Keratinocyte (primary cell): ENCODE data around the gene NIT2. TPM values are rescaled to one million over a fixed set of nuclear protein-coding genes. Genes with fewer than 3 reads are reported as not detected.

Experiments used
- DNase-seq: peaks from one replicate; pipeline ENCODE4 v3.0.0-alpha.2; 2011; ENCODE audit warnings: low read depth, missing footprints, low spot score
- FAIRE-seq: peaks from 2 replicates; lab custom pipeline; 2011; peaks lifted over from hg19 to GRCh38; lab: Jason Lieb, UNC
- H2AFZ ChIP-seq: 2 replicates; pipeline ENCODE4 v1.6.0; 2012; ENCODE audit warnings: low read length, control low read depth, inconsistent platforms; ENCODE audit not compliant: control insufficient read depth
- H3K27ac ChIP-seq: 2 replicates; pipeline ENCODE4 v1.5.1; 2011; ENCODE audit warnings: low read length; ENCODE audit not compliant: control insufficient read depth, insufficient read depth
- H3K27me3 ChIP-seq: 3 replicates; pipeline ENCODE4 v1.6.0; 2011; ENCODE audit warnings: low read length; ENCODE audit not compliant: control insufficient read depth, insufficient read depth; ENCODE audit errors: extremely low read depth
- H3K36me3 ChIP-seq, 2 experiments: 2 replicates in 1 of 2; 3 replicates in 1 of 2; pipeline ENCODE4 v1.5.1; 2011; ENCODE audit warnings: low read length in 2 of 2, mild to moderate bottlenecking in 1 of 2; ENCODE audit not compliant: control insufficient read depth in 2 of 2, insufficient read depth in 2 of 2; ENCODE audit errors: extremely low read depth in 1 of 2
- H3K4me1 ChIP-seq: 3 replicates; pipeline ENCODE4 v1.5.1; 2011; ENCODE audit warnings: low read length; ENCODE audit not compliant: control insufficient read depth, insufficient read depth; ENCODE audit errors: extremely low read depth
- H3K4me2 ChIP-seq: 3 replicates; pipeline ENCODE4 v1.6.0; 2011; ENCODE audit warnings: low read depth, low read length; ENCODE audit not compliant: control insufficient read depth, insufficient read depth; ENCODE audit errors: extremely low read depth
- H3K4me3 ChIP-seq, 3 experiments: fragments of 200-600 bp in 1 of 3; sonication (generic) in 1 of 3; 2 replicates in 2 of 3; 3 replicates in 1 of 3; pipeline ENCODE4 v1.5.1; 2011 to 2016; ENCODE audit warnings: low read length in 3 of 3, mild to moderate bottlenecking in 3 of 3, control low read depth in 2 of 3, inconsistent platforms in 1 of 3, low read depth in 1 of 3, mixed read lengths in 1 of 3, mixed run types in 1 of 3, moderate library complexity in 1 of 3; ENCODE audit not compliant: control insufficient read depth in 2 of 3, insufficient read depth in 2 of 3; ENCODE audit errors: extremely low read depth in 1 of 3
- H3K79me2 ChIP-seq: 2 replicates; pipeline ENCODE4 v1.6.0; 2012; ENCODE audit warnings: low read length; ENCODE audit not compliant: control insufficient read depth, insufficient read depth
- H3K9ac ChIP-seq: 3 replicates; pipeline ENCODE4 v1.6.0; 2011; ENCODE audit warnings: low read length; ENCODE audit not compliant: control insufficient read depth, insufficient read depth; ENCODE audit errors: extremely low read depth
- H3K9me1 ChIP-seq: 3 replicates; pipeline ENCODE4 v1.6.0; 2011; ENCODE audit warnings: low read length; ENCODE audit not compliant: control insufficient read depth, insufficient read depth; ENCODE audit errors: extremely low read depth
- H3K9me3 ChIP-seq: 2 replicates; pipeline ENCODE4 v1.5.1; 2012; ENCODE audit warnings: low read depth, low read length; ENCODE audit not compliant: control insufficient read depth
- H4K20me1 ChIP-seq: 3 replicates; pipeline ENCODE4 v1.6.0; 2011; ENCODE audit warnings: low read length; ENCODE audit not compliant: control insufficient read depth, insufficient read depth; ENCODE audit errors: extremely low read depth
- EZH2 ChIP-seq: IDR thresholded peaks from one replicate; pipeline ENCODE4 v1.6.1; 2012; ENCODE audit warnings: inconsistent platforms, mild to moderate bottlenecking, low read length, moderate library complexity
- dilution Hi-C: fragments of 300-500 bp; cut with MboI; formaldehyde crosslinking; loops from one replicate; pipeline ENCODE4 v1.7.0; 2020; ENCODE audit warnings: low sequenced_read_pairs; ENCODE audit not compliant: extremely low pct_ligation_motif_present
- polyA plus RNA-seq, 5 experiments: library from polyadenylated mRNA; depleted of rRNA in 3 of 5; stranded (reverse) in 3 of 5; stranded (forward) in 1 of 5; unstranded in 1 of 5; fragments of >200 nt; gene quantifications; 1 replicate in 1 of 5; 2 replicates in 3 of 5; 3 replicates in 1 of 5; pipeline versions ENCODE4 v1.2.1 to v1.2.3, GENCODE V29; 2011 to 2012; ENCODE audit warnings: missing spikeins in 2 of 5, low read depth in 1 of 5, low replicate concordance in 1 of 5
- TF ChIP-seq, protein P1 (sequence below), 3 experiments: IDR thresholded peaks in 1 of 3; conservative IDR thresholded peaks in 1 of 3; optimal IDR thresholded peaks in 1 of 3; 2 replicates in 2 of 3; 3 replicates in 1 of 3; pipeline versions ENCODE3 to v1.5.1; 2011; ENCODE audit warnings: low read length in 3 of 3, mild to moderate bottlenecking in 3 of 3, moderate library complexity in 2 of 3, control low read depth in 1 of 3, inconsistent platforms in 1 of 3; ENCODE audit not compliant: insufficient read depth in 2 of 3; ENCODE audit errors: extremely low read depth in 1 of 3

Gene NIT2
- polyA plus RNA-seq, 1 donor (not counting 4 experiments of a cell fraction or from before 2014, with no cell fraction given) = 118 TPM

DNA sequence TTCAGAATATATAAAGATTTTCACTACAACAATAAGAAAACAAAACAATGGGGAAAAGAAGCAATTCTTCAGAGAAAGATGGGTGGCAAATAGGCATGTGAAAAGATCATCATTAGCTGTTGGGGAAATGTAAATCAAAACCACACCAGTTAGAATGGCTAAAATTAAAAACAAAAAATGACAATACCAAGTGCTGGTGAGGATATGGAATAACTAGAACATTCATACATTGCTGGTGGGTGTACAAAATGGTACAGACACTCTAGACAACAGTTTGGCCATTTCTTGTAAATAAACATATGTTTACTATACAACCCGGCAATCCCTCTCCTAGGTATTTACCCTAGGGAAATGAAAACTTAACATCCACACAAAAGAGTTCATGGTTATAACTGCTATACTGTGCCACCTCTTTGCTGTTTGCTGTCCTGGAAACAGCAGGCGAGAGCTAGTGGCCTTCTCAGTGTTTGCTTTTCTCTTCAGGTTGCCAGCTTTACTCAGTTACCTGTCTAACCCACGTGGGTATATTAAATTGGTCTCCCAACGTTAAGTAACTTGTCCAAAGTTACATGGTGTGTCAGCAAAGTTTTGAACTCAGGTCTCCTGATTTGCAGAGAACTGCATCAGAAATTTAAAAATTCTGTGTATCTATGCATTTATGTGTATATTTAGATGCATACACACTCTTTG, 4.6 kb upstream of the NIT2 start:
- H3K27me3 ChIP-seq = no peaks in the 10 kb centered on the region
- H3K9ac ChIP-seq = no peak overlapping the region
- no peaks in the 10 kb centered on the region for H4K20me1 ChIP-seq
- dilution Hi-C loops = no loop called here
- TF ChIP-seq, protein P1, sequence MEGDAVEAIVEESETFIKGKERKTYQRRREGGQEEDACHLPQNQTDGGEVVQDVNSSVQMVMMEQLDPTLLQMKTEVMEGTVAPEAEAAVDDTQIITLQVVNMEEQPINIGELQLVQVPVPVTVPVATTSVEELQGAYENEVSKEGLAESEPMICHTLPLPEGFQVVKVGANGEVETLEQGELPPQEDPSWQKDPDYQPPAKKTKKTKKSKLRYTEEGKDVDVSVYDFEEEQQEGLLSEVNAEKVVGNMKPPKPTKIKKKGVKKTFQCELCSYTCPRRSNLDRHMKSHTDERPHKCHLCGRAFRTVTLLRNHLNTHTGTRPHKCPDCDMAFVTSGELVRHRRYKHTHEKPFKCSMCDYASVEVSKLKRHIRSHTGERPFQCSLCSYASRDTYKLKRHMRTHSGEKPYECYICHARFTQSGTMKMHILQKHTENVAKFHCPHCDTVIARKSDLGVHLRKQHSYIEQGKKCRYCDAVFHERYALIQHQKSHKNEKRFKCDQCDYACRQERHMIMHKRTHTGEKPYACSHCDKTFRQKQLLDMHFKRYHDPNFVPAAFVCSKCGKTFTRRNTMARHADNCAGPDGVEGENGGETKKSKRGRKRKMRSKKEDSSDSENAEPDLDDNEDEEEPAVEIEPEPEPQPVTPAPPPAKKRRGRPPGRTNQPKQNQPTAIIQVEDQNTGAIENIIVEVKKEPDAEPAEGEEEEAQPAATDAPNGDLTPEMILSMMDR (optimal IDR thresholded peaks at IDR 0.05 in 1 of 3, IDR thresholded peaks at IDR 0.05 in 1 of 3, conservative IDR thresholded peaks at IDR 0.05 in 1 of 3; ENCODE audit: extremely low read depth in 1 of 3, insufficient read depth in 2 of 3, low read length in 3 of 3) = no peak
- TF ChIP-seq EZH2 = no peak
- H3K9me3 ChIP-seq = no peaks in the 10 kb centered on the region
- FAIRE-seq = no peak
- no peak overlapping the region for H3K4me3 ChIP-seq
- DNase-seq = no peak
- H3K4me2 ChIP-seq = no peak overlapping the region
- no peak overlapping the region for H3K27ac ChIP-seq
- no peaks in the 10 kb centered on the region for H3K9me1 ChIP-seq
- H3K79me2 ChIP-seq = peaks cover 4% of the 10 kb centered on the region
- H3K4me1 ChIP-seq = peaks cover 5% of the 10 kb centered on the region
- H3K36me3 ChIP-seq = peaks cover 0 to 2% of the 10 kb centered on the region in 2 experiments
- H2AFZ ChIP-seq = no peak overlapping the region

DNA sequence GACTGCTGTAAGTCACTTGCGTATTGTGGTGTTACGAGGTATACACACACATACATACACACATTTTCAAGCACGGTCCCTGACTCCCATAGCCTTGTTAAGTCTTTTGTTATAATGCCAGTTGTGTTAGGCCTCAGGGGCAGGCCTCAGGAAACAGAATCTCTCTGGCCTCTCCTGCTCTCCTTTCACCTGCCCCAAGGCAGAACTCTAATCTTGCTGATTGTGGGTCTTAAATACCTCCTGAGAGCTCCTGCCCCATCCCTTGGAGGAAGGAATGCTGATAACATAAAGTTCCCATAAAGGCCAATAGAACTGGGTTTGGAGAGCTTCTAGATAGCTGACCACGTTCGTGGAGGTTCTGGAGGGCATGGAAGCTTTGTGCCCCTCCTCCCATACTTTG, 3.9 kb upstream of the NIT2 start:
- no peak overlapping the region for H3K27ac ChIP-seq
- dilution Hi-C loops = no loop called here
- H3K36me3 ChIP-seq = peaks cover 0 to 2% of the 10 kb centered on the region in 2 experiments
- no peak for DNase-seq
- peaks cover 11% of the 10 kb centered on the region for H3K4me1 ChIP-seq
- no peak for FAIRE-seq
- H3K9me1 ChIP-seq = no peaks in the 10 kb centered on the region
- H2AFZ ChIP-seq = no peak overlapping the region
- TF ChIP-seq, protein P1 (optimal IDR thresholded peaks at IDR 0.05 in 1 of 3, IDR thresholded peaks at IDR 0.05 in 1 of 3, conservative IDR thresholded peaks at IDR 0.05 in 1 of 3; ENCODE audit: extremely low read depth in 1 of 3, insufficient read depth in 2 of 3, low read length in 3 of 3) = no peak
- TF ChIP-seq EZH2 = no peak
- no peaks in the 10 kb centered on the region for H3K27me3 ChIP-seq
- no peak overlapping the region for H3K9ac ChIP-seq
- H4K20me1 ChIP-seq = no peaks in the 10 kb centered on the region
- no peak overlapping the region for H3K4me3 ChIP-seq
- no peak overlapping the region for H3K4me2 ChIP-seq
- H3K79me2 ChIP-seq = peaks cover 11% of the 10 kb centered on the region
- no peaks in the 10 kb centered on the region for H3K9me3 ChIP-seq
